HepG2 (cell line): ENCODE measurements around the gene CKLF. TPM values are rescaled to one million over a fixed set of nuclear protein-coding genes. Genes with fewer than 3 reads are reported as not detected.

Source experiments
- FIP1L1 ChIP-seq: fragments of 200-400 bp; formaldehyde crosslinking; IDR thresholded peaks from 2 replicates; pipeline ENCODE4 v1.6.1; 2018; ENCODE audit warnings: low read depth, mild to moderate bottlenecking, low read length, moderate library complexity, borderline replicate concordance; ENCODE audit not compliant: insufficient read depth
- HDAC1 ChIP-seq: sonication (generic); formaldehyde crosslinking; IDR thresholded peaks from 2 replicates; pipeline ENCODE4 v1.5.1; 2020; ENCODE audit warnings: mild to moderate bottlenecking, missing genetic modification reagents
- JUNB ChIP-seq: sonication (generic); formaldehyde crosslinking; IDR thresholded peaks from 2 replicates; pipeline ENCODE4 v1.8.0; 2022; ENCODE audit warnings: missing genetic modification reagents, mild to moderate bottlenecking, borderline replicate concordance
- TEAD3 ChIP-seq: optimal IDR thresholded peaks from 2 replicates; pipeline ENCODE3; 2016; ENCODE audit warnings: borderline replicate concordance
- ZNF337 ChIP-seq: sonication (generic); formaldehyde crosslinking; IDR thresholded peaks from 2 replicates; pipeline ENCODE4 v1.5.1; 2020; ENCODE audit warnings: missing genetic modification reagents, low read depth, mild to moderate bottlenecking, borderline replicate concordance
- polyA plus RNA-seq, 8 experiments: library from polyadenylated mRNA; depleted of rRNA in 3 of 8; stranded (reverse) in 7 of 8; unstranded in 1 of 8; fragments of >200 nt; fragmentation: Illumina TruSeq in 4 of 8; extraction: Trizol in 4 of 8; gene quantifications; 2 replicates each; pipeline versions ENCODE4 v1.2.1 to v1.2.3, GENCODE V29; 2011 to 2016; ENCODE audit warnings: low read depth in 4 of 8, missing spikeins in 1 of 8, mixed read lengths in 1 of 8; ENCODE audit not compliant: insufficient read depth in 1 of 8
- total RNA-seq, 5 experiments: library from RNA; depleted of rRNA; stranded (reverse); fragments of >200 nt; fragmentation: Illumina TruSeq; extraction: Trizol; gene quantifications; 2 replicates each; pipeline ENCODE4 v1.2.3, GENCODE V29; 2016; ENCODE audit warnings: low read depth in 1 of 5
- TF ChIP-seq, protein P1 (sequence below): sonication (generic); formaldehyde crosslinking; conservative IDR thresholded peaks from 2 replicates; pipeline ENCODE4 v1.4.0; 2020; ENCODE audit warnings: mild to moderate bottlenecking, missing genetic modification reagents, moderate library complexity
- TF ChIP-seq, protein P2 (sequence below): fragments of 450-650 bp; IDR thresholded peaks from 2 replicates; pipeline ENCODE4 v1.6.1; 2017
- TF ChIP-seq, protein P3 (sequence below): IDR thresholded peaks from 2 replicates; pipeline ENCODE4 v1.4.0; 2020; ENCODE audit warnings: mild to moderate bottlenecking, missing genetic modification reagents

CKLF gene
- total and polyA plus RNA-seq, 2 of the 13 experiments (the other 11 are each of a cell fraction or from before 2014, with no cell fraction given), result 120 to 167 TPM

DNA sequence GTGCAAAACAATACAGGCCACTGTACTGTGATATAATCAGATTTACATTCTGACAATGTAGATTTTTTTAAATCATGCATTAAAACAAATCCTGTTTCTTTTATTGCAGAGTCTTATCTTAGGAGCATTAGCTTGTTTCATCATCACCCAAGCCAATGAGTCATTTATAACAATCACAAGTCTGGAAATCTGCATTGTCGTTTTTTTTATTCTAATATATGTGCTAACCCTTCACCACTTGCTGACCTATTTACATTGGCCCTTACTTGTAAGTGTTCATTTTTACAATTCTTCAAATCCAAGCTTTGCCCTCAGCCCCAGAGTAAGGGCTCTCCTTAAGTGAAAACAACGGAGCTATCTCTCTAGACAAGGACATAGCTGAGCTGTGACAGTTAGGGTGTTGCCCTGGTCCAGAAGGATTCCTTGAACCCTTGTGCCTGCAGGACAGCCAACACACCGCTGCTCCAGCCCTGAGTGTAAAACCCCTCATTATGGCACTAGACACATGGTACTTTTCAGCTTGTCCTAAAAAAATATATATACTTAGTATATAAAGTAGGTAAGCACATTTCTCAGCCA is 17.5 kb downstream of the CKLF start (continued):
- TF ChIP-seq, protein P1, sequence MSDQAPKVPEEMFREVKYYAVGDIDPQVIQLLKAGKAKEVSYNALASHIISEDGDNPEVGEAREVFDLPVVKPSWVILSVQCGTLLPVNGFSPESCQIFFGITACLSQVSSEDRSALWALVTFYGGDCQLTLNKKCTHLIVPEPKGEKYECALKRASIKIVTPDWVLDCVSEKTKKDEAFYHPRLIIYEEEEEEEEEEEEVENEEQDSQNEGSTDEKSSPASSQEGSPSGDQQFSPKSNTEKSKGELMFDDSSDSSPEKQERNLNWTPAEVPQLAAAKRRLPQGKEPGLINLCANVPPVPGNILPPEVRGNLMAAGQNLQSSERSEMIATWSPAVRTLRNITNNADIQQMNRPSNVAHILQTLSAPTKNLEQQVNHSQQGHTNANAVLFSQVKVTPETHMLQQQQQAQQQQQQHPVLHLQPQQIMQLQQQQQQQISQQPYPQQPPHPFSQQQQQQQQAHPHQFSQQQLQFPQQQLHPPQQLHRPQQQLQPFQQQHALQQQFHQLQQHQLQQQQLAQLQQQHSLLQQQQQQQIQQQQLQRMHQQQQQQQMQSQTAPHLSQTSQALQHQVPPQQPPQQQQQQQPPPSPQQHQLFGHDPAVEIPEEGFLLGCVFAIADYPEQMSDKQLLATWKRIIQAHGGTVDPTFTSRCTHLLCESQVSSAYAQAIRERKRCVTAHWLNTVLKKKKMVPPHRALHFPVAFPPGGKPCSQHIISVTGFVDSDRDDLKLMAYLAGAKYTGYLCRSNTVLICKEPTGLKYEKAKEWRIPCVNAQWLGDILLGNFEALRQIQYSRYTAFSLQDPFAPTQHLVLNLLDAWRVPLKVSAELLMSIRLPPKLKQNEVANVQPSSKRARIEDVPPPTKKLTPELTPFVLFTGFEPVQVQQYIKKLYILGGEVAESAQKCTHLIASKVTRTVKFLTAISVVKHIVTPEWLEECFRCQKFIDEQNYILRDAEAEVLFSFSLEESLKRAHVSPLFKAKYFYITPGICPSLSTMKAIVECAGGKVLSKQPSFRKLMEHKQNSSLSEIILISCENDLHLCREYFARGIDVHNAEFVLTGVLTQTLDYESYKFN (CRISPR knock-in tag), result no peak
- TF ChIP-seq, protein P2, sequence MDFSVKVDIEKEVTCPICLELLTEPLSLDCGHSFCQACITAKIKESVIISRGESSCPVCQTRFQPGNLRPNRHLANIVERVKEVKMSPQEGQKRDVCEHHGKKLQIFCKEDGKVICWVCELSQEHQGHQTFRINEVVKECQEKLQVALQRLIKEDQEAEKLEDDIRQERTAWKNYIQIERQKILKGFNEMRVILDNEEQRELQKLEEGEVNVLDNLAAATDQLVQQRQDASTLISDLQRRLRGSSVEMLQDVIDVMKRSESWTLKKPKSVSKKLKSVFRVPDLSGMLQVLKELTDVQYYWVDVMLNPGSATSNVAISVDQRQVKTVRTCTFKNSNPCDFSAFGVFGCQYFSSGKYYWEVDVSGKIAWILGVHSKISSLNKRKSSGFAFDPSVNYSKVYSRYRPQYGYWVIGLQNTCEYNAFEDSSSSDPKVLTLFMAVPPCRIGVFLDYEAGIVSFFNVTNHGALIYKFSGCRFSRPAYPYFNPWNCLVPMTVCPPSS, result no peak
- TF ChIP-seq TEAD3 (CRISPR knock-in tag), result no peak
- TF ChIP-seq ZNF337 (CRISPR knock-in tag), result no peak
- TF ChIP-seq, protein P3, sequence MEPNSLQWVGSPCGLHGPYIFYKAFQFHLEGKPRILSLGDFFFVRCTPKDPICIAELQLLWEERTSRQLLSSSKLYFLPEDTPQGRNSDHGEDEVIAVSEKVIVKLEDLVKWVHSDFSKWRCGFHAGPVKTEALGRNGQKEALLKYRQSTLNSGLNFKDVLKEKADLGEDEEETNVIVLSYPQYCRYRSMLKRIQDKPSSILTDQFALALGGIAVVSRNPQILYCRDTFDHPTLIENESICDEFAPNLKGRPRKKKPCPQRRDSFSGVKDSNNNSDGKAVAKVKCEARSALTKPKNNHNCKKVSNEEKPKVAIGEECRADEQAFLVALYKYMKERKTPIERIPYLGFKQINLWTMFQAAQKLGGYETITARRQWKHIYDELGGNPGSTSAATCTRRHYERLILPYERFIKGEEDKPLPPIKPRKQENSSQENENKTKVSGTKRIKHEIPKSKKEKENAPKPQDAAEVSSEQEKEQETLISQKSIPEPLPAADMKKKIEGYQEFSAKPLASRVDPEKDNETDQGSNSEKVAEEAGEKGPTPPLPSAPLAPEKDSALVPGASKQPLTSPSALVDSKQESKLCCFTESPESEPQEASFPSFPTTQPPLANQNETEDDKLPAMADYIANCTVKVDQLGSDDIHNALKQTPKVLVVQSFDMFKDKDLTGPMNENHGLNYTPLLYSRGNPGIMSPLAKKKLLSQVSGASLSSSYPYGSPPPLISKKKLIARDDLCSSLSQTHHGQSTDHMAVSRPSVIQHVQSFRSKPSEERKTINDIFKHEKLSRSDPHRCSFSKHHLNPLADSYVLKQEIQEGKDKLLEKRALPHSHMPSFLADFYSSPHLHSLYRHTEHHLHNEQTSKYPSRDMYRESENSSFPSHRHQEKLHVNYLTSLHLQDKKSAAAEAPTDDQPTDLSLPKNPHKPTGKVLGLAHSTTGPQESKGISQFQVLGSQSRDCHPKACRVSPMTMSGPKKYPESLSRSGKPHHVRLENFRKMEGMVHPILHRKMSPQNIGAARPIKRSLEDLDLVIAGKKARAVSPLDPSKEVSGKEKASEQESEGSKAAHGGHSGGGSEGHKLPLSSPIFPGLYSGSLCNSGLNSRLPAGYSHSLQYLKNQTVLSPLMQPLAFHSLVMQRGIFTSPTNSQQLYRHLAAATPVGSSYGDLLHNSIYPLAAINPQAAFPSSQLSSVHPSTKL (CRISPR knock-in tag), result no peak
- TF ChIP-seq FIP1L1, result no peak
- TF ChIP-seq HDAC1 (CRISPR knock-in tag), result no peak
- no peak for TF ChIP-seq JUNB
